GM18499 (cell line): Measurements from ENCODE around the gene DNAAF5.

Experiments used
- ATAC-seq: cut with Tn5 transposase; IDR thresholded peaks from one replicate; pipeline ENCODE4 v1.9.1; 2021; ENCODE audit warnings: moderate number of reproducible peaks; ENCODE audit not compliant: insufficient read depth, unreplicated experiment

Gene DNAAF5

GRCh38 chr7:726084-726853, at the start of gene DNAAF5:
Gene DNAAF5 (plus strand): TSS chr7:726699. CDS start chr7:726721, 22 bp downstream.
- peak; percentile 67 for ATAC-seq

GRCh38 chr7:676972-677385, 49.5 kb upstream of the DNAAF5 start:
- no peak for ATAC-seq

- ATAC-seq, result no peak
These were observed 45.9 kb upstream of the DNAAF5 start for GRCh38 chr7:680411-681127.

GRCh38 chr7:681551-682307, 44.8 kb upstream of the DNAAF5 start:
- ATAC-seq, result no peak

GRCh38 chr7:682810-683209, 43.7 kb upstream of the DNAAF5 start:
- no peak for ATAC-seq

GRCh38 chr7:683526-684205, 42.8 kb upstream of the DNAAF5 start:
- ATAC-seq, result no peak

- no peak for ATAC-seq
These were observed 42.1 kb upstream of the DNAAF5 start for GRCh38 chr7:684416-684815.

- ATAC-seq, result no peak
These were observed 41.0 kb upstream of the DNAAF5 start for GRCh38 chr7:685540-685939.

- no peak for ATAC-seq
These were observed 35.8 kb upstream of the DNAAF5 start for GRCh38 chr7:690478-691360.

GRCh38 chr7:691361-692045, 35.0 kb upstream of the DNAAF5 start:
- ATAC-seq, result no peak

- no peak for ATAC-seq
These were observed 33.2 kb upstream of the DNAAF5 start for GRCh38 chr7:693280-693679.

GRCh38 chr7:696426-696811, 30.1 kb upstream of the DNAAF5 start:
- ATAC-seq, result no peak

GRCh38 chr7:696812-697551, 29.5 kb upstream of the DNAAF5 start:
- no peak for ATAC-seq

GRCh38 chr7:698515-699475, 27.7 kb upstream of the DNAAF5 start:
- ATAC-seq, result no peak

GRCh38 chr7:699476-700170, 26.9 kb upstream of the DNAAF5 start:
- ATAC-seq, result no peak

GRCh38 chr7:701086-701671, 25.3 kb upstream of the DNAAF5 start:
- ATAC-seq, result no peak
